Measurements from ENCODE around the gene SPI1.

SPI1 gene

GRCh38 chr11:47409440-47410369, 31.4 kb upstream of the SPI1 start:
- H3K27ac ChIP-seq (ENCODE audit: poor library complexity, severe bottlenecking): peak overlapping the region; percentile 85
- H3K9me3 ChIP-seq (ENCODE audit: severe bottlenecking): no peaks in the 10 kb centered on the region
- DNase-seq (ENCODE audit: low spot score) (no peak), ATAC-seq (ENCODE audit: low read depth) (peak; percentile 32)
- H3K4me1 ChIP-seq (ENCODE audit: insufficient read depth, poor library complexity, severe bottlenecking): no peaks in the 10 kb centered on the region
- peak overlapping the region; percentile 52 for H3K4me3 ChIP-seq (ENCODE audit: severe bottlenecking)
- no peaks in the 10 kb centered on the region for H3K27me3 ChIP-seq (ENCODE audit: insufficient read depth, poor library complexity, severe bottlenecking)
- H3K36me3 ChIP-seq (ENCODE audit: low read depth): peaks cover 36% of the 10 kb centered on the region
- no peak for TF ChIP-seq CTCF (IDR thresholded peaks at IDR 0.05; ENCODE audit: poor library complexity, severe bottlenecking)

- Histone ChIP-seq H3K27me3 (ENCODE audit: insufficient read depth, poor library complexity, severe bottlenecking) (no peaks in the 10 kb centered on the region), H3K4me1 (ENCODE audit: insufficient read depth, poor library complexity, severe bottlenecking) (no peaks in the 10 kb centered on the region), H3K36me3 (ENCODE audit: low read depth) (peaks cover 30% of the 10 kb centered on the region), H3K4me3 (ENCODE audit: severe bottlenecking) (peak overlapping the region; percentile 52), H3K27ac (ENCODE audit: poor library complexity, severe bottlenecking) (peak overlapping the region; percentile 85), H3K9me3 (ENCODE audit: severe bottlenecking) (no peaks in the 10 kb centered on the region)
- peak; percentile 54 for ATAC-seq (ENCODE audit: low read depth)
- peak; percentile 86 for DNase-seq (ENCODE audit: low spot score)
- TF ChIP-seq CTCF (IDR thresholded peaks at IDR 0.05; ENCODE audit: poor library complexity, severe bottlenecking): no peak
Measured at GRCh38 chr11:47408598-47409439, 30.5 kb upstream of the SPI1 start.

GRCh38 chr11:47407746-47408590, 29.6 kb upstream of the SPI1 start, which contains the start of gene SLC39A13:
TSS of gene SLC39A13 (plus strand) at chr11:47408590. CDS start at chr11:47410095, 1,505 bp downstream.
- peak; percentile 95 for DNase-seq (ENCODE audit: low spot score)
- TF ChIP-seq CTCF (IDR thresholded peaks at IDR 0.05; ENCODE audit: poor library complexity, severe bottlenecking): peak; percentile 90
- Histone ChIP-seq H3K9me3 (ENCODE audit: severe bottlenecking) (no peaks in the 10 kb centered on the region), H3K27me3 (ENCODE audit: insufficient read depth, poor library complexity, severe bottlenecking) (no peaks in the 10 kb centered on the region), H3K4me3 (ENCODE audit: severe bottlenecking) (peak within 1 kb of the TSS; percentile 52), H3K27ac (ENCODE audit: poor library complexity, severe bottlenecking) (peak within 1 kb of the TSS; percentile 85), H3K4me1 (ENCODE audit: insufficient read depth, poor library complexity, severe bottlenecking) (no peaks in the 10 kb centered on the region), H3K36me3 (ENCODE audit: low read depth) (peaks cover 24% of the 10 kb centered on the region)
- peak; percentile 82 for ATAC-seq (ENCODE audit: low read depth)

GRCh38 chr11:47406896-47407745, 28.8 kb upstream of the SPI1 start:
- DNase-seq (ENCODE audit: low spot score) (no peak), ATAC-seq (ENCODE audit: low read depth) (no peak)
- Histone ChIP-seq H3K27ac (ENCODE audit: poor library complexity, severe bottlenecking) (peak overlapping the region; percentile 85), H3K4me3 (ENCODE audit: severe bottlenecking) (peak overlapping the region; percentile 52), H3K4me1 (ENCODE audit: insufficient read depth, poor library complexity, severe bottlenecking) (no peaks in the 10 kb centered on the region), H3K27me3 (ENCODE audit: insufficient read depth, poor library complexity, severe bottlenecking) (no peaks in the 10 kb centered on the region), H3K36me3 (ENCODE audit: low read depth) (peaks cover 21% of the 10 kb centered on the region), H3K9me3 (ENCODE audit: severe bottlenecking) (no peaks in the 10 kb centered on the region)
- TF ChIP-seq CTCF (IDR thresholded peaks at IDR 0.05; ENCODE audit: poor library complexity, severe bottlenecking): no peak

Data from RWPE2 (cell line).